Lower leg skin (tissue), 3 donors: ENCODE measurements around the gene MORC2.

Experiments
- CTCF ChIP-seq, 3 donors: fragments of 450-650 bp; IDR thresholded peaks; one replicate each; pipeline ENCODE4 v1.5.1; 2016; ENCODE audit warnings: antibody characterized with exemption in 3 of 3, mild to moderate bottlenecking in 3 of 3, moderate library complexity in 2 of 3
- POLR2A ChIP-seq, 2 donors: fragments of 450-650 bp; IDR thresholded peaks; one replicate each; pipeline ENCODE4 v1.6.1; 2016 to 2017; ENCODE audit warnings: antibody characterized with exemption in 2 of 2, mild to moderate bottlenecking in 1 of 2, moderate library complexity in 1 of 2

DNA sequence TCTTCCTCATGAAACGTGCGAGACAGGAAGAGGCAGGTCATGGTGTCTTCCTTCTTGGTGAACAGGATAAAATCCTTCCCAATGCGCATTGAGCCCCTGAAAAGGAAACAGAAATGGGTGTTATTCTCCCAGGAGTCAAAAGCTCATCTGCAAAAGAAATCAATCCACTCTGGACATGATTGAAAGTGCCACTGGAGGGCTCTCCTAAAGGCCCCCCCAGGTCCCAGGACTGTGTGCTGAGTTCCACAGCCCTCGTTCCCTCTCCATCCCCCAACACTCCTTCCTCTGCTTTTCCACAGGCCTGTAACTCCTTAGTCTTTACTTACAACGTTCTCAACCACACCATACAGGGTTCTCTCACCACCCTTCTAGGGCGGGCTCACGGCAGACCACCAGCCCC lies 22.2 kb downstream of the MORC2 start:
- TF ChIP-seq POLR2A (IDR thresholded peaks at IDR 0.05) (no peak), CTCF (IDR thresholded peaks at IDR 0.05) (no peak)
